ENCODE data around the gene MYL9. TPM values are rescaled to one million over a fixed set of nuclear protein-coding genes. Genes with fewer than 3 reads are reported as not detected.

MYL9 gene
- total RNA-seq: 135 and 141 TPM in 2 replicates

DNA sequence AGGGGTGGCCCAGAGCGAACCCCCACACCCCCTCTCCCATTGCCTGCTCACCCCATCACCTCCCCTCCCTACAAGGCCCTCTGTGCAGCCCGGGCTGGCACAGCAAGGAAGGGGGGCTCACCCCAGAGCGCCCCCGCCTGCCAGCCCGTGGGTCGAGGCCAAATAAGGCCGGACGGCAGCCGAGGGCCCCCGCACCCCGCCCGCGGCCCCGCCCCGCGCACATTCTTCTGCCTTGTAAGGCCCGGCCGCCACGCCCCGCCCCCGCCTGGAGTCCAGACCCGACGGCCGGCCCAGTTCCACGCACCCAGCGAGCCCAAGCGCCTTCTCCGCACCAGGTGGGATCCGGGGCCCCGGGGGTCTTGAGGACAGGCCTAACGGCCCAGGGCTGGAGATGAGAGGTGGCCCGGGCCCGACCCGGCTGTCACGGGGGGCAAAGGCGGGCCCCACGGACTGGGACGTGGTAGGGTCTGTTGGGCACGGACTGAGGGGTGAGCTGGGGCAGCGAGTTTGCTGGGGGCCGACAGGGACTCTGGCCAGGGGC lies at the start of gene MYL9:
MYL9 (plus strand) TSS at position 293 of the 541 bp plus-strand sequence. CDS start 3,366 bp downstream, outside the sequence.
- peak; percentile 98 for DNase-seq (ENCODE audit: insufficient read length, low spot score, missing footprints)
- H3K9me3 ChIP-seq (ENCODE audit: low read depth, low read length): no peaks in the 10 kb centered on the region
- H3K79me2 ChIP-seq (ENCODE audit: insufficient read depth, low read length): peaks cover 46% of the 10 kb centered on the region
- H4K20me1 ChIP-seq (ENCODE audit: insufficient read depth, low read length): peaks cover 40% of the 10 kb centered on the region
- peak within 1 kb of the TSS; percentile 94 for H3K4me2 ChIP-seq (ENCODE audit: insufficient read depth, low read length)
- H2AFZ ChIP-seq (ENCODE audit: low read length): peak within 1 kb of the TSS; percentile 45
- H3K4me1 ChIP-seq (ENCODE audit: insufficient read depth, low read length): peaks cover 42% of the 10 kb centered on the region
- TF ChIP-seq, protein P1, sequence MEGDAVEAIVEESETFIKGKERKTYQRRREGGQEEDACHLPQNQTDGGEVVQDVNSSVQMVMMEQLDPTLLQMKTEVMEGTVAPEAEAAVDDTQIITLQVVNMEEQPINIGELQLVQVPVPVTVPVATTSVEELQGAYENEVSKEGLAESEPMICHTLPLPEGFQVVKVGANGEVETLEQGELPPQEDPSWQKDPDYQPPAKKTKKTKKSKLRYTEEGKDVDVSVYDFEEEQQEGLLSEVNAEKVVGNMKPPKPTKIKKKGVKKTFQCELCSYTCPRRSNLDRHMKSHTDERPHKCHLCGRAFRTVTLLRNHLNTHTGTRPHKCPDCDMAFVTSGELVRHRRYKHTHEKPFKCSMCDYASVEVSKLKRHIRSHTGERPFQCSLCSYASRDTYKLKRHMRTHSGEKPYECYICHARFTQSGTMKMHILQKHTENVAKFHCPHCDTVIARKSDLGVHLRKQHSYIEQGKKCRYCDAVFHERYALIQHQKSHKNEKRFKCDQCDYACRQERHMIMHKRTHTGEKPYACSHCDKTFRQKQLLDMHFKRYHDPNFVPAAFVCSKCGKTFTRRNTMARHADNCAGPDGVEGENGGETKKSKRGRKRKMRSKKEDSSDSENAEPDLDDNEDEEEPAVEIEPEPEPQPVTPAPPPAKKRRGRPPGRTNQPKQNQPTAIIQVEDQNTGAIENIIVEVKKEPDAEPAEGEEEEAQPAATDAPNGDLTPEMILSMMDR (IDR thresholded peaks at IDR 0.05; ENCODE audit: extremely low read depth, low read depth, low read length): no peak
- H3K27me3 ChIP-seq (ENCODE audit: insufficient read depth, low read length): no peaks in the 10 kb centered on the region
- peak within 1 kb of the TSS; percentile 86 for H3K27ac ChIP-seq (ENCODE audit: low read depth, low read length)
- H3K36me3 ChIP-seq (ENCODE audit: insufficient read depth, low read length): peaks cover 20% of the 10 kb centered on the region
- peak within 1 kb of the TSS; percentile 99 for H3K4me3 ChIP-seq (ENCODE audit: insufficient read depth, low read length)

DNA sequence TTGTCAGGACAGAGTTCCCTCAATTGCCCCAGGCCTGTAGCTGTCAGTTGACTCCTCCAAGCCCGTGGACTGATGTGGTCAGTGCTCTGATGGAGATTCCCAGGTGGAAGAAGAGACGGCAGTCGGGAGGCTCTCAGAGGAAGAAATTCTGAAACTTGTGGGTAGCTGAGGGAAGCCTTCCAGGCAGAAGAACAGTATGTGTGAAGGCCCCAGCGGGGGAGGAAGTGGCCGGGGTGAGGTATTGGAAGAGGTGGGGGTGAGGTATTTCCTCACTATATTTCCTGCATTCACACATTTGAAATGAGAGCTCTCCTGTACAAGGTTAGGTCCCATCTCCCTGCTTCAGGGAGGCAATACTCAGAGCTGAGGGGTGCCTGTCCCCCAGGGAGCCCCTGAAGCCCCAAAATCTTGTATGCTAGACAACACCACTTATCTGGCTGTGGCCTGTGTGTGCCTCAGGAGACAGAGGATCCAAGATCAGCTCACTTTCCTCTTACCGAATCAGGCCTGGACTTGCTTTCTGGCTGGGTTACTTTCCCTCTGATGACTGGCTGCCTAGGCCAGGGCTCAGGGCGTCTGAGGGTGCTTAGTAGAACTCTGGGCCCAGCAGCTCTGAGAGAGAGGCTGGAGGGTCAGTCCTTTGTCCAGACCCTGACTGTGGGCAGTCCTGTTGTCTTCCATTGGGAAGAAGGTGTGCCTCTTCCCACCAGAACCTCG lies 49.3 kb upstream of the MYL9 start:
- no peak for DNase-seq (ENCODE audit: insufficient read length, low spot score, missing footprints)
- no peak overlapping the region for H3K4me2 ChIP-seq (ENCODE audit: insufficient read depth, low read length)
- H3K79me2 ChIP-seq (ENCODE audit: insufficient read depth, low read length): peaks cover 99% of the 10 kb centered on the region
- peaks cover 23% of the 10 kb centered on the region for H3K36me3 ChIP-seq (ENCODE audit: insufficient read depth, low read length)
- peaks cover 51% of the 10 kb centered on the region for H3K4me1 ChIP-seq (ENCODE audit: insufficient read depth, low read length)
- no peak overlapping the region for H2AFZ ChIP-seq (ENCODE audit: low read length)
- H3K27ac ChIP-seq (ENCODE audit: low read depth, low read length): peak overlapping the region; percentile 84
- peaks cover 91% of the 10 kb centered on the region for H4K20me1 ChIP-seq (ENCODE audit: insufficient read depth, low read length)
- no peaks in the 10 kb centered on the region for H3K27me3 ChIP-seq (ENCODE audit: insufficient read depth, low read length)
- TF ChIP-seq, protein P1 (IDR thresholded peaks at IDR 0.05; ENCODE audit: extremely low read depth, low read depth, low read length): no peak
- H3K4me3 ChIP-seq (ENCODE audit: insufficient read depth, low read length): no peak overlapping the region
- H3K9me3 ChIP-seq (ENCODE audit: low read depth, low read length): no peaks in the 10 kb centered on the region

DNA sequence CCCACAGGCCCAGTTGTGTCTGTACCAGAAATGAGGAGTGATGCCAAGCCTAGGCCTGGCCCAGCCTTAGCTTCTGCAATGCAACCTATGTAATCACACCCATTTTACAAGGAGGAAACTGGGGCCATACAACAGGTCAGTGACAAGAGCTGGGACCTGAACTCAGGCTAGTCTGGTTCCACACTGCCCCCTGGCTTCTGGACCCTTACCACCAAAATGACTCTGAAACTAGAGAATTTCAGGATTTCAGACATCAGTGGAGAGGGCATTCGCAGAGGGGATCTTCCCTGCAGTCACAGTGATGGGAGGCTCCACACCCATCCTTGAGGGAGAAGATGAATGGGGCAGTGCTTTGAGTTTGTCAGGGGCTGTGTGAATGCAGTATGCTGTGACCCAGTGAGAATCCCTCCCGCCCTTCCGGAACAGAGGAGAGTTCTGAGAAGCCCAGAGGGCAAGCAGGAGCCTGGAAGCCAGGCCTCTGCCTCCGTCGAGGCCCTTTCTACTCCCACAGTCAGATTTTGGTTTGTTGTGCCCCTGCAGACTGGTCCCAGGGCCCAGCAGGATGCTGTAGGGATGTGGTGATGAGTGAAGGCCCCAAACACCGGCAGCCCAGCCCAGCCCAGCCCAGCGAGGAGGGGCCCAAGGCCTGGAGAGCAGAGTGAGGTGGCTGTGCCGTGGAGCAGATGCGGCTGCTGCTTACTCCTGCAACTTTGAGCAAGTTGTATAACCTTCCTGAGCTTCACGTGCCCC lies 48.1 kb upstream of the MYL9 start:
- TF ChIP-seq, protein P1 (IDR thresholded peaks at IDR 0.05; ENCODE audit: extremely low read depth, low read depth, low read length): no peak
- H3K79me2 ChIP-seq (ENCODE audit: insufficient read depth, low read length): peaks cover 99% of the 10 kb centered on the region
- peaks cover 94% of the 10 kb centered on the region for H4K20me1 ChIP-seq (ENCODE audit: insufficient read depth, low read length)
- no peak overlapping the region for H2AFZ ChIP-seq (ENCODE audit: low read length)
- H3K9me3 ChIP-seq (ENCODE audit: low read depth, low read length): no peaks in the 10 kb centered on the region
- peak; percentile 67 for DNase-seq (ENCODE audit: insufficient read length, low spot score, missing footprints)
- no peaks in the 10 kb centered on the region for H3K27me3 ChIP-seq (ENCODE audit: insufficient read depth, low read length)
- no peak overlapping the region for H3K4me2 ChIP-seq (ENCODE audit: insufficient read depth, low read length)
- peaks cover 33% of the 10 kb centered on the region for H3K36me3 ChIP-seq (ENCODE audit: insufficient read depth, low read length)
- no peak overlapping the region for H3K4me3 ChIP-seq (ENCODE audit: insufficient read depth, low read length)
- H3K27ac ChIP-seq (ENCODE audit: low read depth, low read length): peak overlapping the region; percentile 84
- peaks cover 63% of the 10 kb centered on the region for H3K4me1 ChIP-seq (ENCODE audit: insufficient read depth, low read length)

DNA sequence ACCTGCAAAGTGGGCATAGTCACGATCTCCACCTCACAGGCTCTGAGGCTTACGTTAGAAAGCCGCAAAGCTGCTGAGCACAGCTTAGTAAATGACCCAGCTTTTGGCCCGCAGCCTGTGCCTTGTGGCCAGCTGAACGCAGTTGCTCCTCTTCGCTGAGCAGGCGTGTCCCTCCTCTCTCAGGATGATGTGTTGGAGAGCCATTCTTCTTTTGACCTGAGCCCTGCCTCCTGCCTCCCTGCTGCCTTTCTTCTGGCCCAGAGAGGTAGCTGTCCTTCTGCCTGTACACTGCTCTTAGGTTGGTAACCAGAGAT lies 47.6 kb upstream of the MYL9 start:
- peak; percentile 97 for DNase-seq (ENCODE audit: insufficient read length, low spot score, missing footprints)
- H4K20me1 ChIP-seq (ENCODE audit: insufficient read depth, low read length): peaks cover 94% of the 10 kb centered on the region
- peaks cover 99% of the 10 kb centered on the region for H3K79me2 ChIP-seq (ENCODE audit: insufficient read depth, low read length)
- H3K4me3 ChIP-seq (ENCODE audit: insufficient read depth, low read length): no peak overlapping the region
- H3K27ac ChIP-seq (ENCODE audit: low read depth, low read length): peak overlapping the region; percentile 68
- H2AFZ ChIP-seq (ENCODE audit: low read length): no peak overlapping the region
- H3K4me1 ChIP-seq (ENCODE audit: insufficient read depth, low read length): peaks cover 68% of the 10 kb centered on the region
- H3K36me3 ChIP-seq (ENCODE audit: insufficient read depth, low read length): peaks cover 38% of the 10 kb centered on the region
- no peaks in the 10 kb centered on the region for H3K9me3 ChIP-seq (ENCODE audit: low read depth, low read length)
- H3K4me2 ChIP-seq (ENCODE audit: insufficient read depth, low read length): peak overlapping the region; percentile 27
- TF ChIP-seq, protein P1 (IDR thresholded peaks at IDR 0.05; ENCODE audit: extremely low read depth, low read depth, low read length): no peak
- H3K27me3 ChIP-seq (ENCODE audit: insufficient read depth, low read length): no peaks in the 10 kb centered on the region
